IPS-NIHi11 (cell line): Measurements from ENCODE around the gene NOSIP.

Experiments
- DNase-seq: peaks from one replicate; pipeline ENCODE4 v3.0.0; 2012; ENCODE audit warnings: mixed read lengths, low spot score

The NOSIP gene

DNA sequence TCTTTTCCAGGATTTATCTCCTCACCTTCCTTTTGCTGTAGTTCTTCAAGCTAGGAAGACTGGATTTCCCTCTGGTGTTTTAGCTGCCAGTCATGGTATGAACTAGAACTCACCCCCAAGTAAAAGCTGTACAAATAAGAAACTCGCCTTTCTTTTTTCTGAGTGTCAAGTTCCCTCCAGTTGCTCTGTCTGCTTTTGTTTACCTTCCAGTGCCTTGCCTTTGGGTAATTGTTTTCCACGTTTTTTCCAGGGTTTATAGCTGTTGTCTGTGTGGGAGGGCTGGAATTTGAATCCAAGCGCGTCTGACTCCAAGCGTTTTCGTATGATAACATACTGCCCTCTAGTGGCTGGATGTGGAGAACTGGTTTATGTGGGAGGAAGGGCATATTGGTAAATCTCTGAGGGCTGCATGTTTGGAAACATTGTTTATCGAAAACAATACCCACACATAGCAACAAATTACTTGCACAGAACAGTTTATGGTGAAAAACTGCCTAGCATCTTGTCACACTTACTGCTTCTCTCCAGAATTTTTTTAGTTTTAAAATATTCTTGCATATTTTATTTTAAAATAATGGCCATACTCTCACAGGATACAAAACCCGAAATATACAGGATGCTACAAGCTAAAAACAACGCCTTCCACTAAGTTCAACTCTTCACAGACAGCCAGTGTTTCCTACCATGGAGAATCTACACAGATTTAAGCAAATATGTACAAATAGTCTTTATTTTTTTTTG, 33.4 kb downstream of the NOSIP start:
- peak; percentile 83 for DNase-seq

DNA sequence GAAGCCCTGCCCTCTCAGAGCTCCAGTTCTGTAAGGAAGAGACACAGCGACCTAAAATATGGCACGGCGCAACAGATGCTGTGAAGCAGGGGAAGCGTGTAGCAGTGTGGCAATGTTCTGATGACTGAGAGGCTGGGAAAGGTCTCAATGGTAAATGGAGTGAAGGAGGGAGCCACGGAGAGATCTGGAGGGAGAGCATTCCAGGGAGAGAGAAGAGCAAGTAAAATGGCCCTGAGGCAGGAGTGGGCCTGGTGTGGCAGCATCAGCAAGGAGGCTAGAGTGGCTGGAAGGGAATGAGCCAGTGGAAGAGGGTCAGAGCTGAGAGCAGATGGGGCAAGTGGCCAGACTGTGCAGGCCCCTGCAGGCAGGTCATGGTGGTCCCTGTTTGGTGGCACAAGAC, 36.2 kb downstream of the NOSIP start:
- DNase-seq: no peak

DNA sequence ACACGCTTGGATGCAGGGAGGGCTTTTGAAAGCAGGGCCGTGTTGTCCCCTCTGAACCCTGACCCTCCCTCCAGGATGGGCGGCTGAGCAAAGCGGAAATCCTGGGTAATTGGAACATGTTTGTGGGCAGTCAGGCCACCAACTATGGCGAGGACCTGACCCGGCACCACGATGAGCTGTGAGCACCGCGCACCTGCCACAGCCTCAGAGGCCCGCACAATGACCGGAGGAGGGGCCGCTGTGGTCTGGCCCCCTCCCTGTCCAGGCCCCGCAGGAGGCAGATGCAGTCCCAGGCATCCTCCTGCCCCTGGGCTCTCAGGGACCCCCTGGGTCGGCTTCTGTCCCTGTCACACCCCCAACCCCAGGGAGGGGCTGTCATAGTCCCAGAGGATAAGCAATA, 37.3 kb downstream of the NOSIP start:
- no peak for DNase-seq

DNA sequence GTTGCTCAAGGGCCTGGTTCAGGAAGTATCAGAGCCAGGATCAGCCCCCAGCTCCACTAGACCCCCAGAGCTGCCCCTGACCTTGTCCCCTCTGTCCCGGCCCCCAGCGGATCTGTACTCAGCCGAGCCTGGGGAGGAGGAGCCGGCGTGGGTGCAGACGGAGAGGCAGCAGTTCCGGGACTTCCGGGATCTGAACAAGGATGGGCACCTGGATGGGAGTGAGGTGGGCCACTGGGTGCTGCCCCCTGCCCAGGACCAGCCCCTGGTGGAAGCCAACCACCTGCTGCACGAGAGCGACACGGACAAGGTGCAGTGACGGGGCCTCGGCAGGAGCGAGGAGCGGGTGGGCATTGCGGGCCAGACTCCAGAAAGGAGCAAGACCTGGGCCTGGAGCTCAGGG, 37.9 kb downstream of the NOSIP start:
- DNase-seq: no peak

DNA sequence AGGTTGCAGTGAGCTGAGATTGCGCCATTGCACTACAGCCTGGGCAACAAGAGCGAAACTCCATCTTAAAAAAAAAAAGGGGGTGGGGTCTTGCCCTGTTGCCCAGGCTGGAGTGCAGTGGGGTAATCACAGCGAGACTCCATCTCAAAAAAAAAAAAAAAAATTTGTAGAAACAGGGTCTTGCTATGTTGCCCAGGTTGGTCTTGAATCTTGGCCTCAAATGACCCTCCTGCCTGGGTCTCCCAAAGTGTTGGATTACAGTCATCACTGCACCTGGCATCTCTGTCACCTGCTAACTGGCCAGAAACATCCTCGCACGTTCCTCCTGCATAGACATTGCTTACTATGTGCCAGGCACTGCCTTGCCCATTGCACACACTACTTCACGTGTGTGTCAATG, 38.4 kb downstream of the NOSIP start:
- DNase-seq: no peak

DNA sequence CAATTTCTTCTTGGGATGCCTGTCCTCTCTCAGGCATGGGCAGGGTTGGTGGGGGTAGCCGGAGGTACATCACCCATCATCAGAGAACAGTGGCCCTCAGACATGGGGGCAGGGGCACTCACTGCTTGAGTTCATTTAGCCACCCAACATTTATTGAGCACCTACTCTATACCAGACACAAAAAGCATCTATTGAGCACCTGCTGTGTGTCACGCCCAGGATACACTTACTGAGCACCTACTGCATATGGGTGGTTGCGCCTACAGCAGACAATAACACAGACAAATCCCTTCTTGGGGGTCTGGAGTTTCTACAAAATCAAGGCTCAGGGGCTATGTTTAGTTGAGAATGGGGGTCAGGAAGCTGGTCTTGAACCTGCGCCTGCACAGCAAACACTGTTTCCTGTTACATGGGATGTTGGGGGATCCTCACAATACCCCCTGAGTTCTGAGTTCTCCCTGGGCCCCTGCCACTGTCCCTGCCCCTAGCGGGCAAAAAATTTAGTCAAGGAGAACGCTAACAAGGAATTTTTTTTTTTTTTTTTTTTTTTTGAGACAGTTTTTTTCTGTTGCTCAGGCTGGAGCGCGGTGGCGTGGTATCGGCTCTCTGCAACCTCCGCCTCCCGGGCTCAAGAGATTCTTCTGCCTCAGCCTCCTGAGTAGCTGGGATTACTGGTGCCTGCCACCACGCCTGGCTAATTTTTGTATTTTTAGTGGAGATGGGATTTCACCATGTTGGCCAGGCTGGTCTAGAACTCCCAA, 41.0 kb downstream of the NOSIP start:
- DNase-seq: no peak

DNA sequence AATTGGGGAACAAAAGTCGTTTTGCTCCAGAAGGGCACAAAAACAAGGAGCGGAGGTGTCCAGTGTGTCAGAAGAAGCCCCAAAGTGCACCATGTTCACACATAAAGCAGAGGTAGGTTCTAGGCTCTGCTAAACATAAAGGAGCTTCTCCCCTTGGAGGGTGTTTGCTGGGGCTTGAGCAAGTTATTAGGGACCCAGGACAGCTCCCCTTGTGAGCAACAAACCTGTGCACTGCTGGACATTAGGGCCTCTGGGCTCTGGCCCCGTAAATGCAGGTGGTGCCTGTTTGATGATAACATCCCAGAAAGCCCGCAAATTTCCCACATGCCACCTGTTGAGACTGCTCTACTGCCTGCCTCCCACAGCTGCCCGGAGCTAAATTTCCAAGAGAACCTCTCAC, 41.7 kb downstream of the NOSIP start:
- DNase-seq: no peak

DNA sequence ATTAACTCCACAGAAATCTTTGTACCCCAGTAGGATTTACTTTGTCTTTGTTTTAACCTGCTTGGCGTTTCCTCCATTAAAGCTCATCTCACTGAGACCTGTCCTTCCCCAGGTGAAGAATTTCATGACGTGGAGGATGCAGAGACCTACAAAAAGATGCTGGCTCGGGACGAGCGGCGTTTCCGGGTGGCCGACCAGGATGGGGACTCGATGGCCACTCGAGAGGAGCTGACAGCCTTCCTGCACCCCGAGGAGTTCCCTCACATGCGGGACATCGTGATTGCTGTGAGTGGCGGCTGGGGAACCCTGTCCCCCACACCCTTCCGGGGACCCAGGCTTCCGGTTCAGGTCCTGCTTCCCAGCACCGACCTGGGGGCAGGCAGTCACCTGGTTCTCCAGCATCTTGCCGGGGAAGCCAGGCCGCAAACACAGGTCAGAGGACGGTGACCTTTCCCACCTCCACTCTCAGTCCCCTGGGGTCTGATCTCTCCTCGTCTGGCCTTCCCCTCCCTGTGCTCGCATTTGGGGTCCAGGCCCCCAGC, 43.4 kb downstream of the NOSIP start:
- DNase-seq: no peak

DNA sequence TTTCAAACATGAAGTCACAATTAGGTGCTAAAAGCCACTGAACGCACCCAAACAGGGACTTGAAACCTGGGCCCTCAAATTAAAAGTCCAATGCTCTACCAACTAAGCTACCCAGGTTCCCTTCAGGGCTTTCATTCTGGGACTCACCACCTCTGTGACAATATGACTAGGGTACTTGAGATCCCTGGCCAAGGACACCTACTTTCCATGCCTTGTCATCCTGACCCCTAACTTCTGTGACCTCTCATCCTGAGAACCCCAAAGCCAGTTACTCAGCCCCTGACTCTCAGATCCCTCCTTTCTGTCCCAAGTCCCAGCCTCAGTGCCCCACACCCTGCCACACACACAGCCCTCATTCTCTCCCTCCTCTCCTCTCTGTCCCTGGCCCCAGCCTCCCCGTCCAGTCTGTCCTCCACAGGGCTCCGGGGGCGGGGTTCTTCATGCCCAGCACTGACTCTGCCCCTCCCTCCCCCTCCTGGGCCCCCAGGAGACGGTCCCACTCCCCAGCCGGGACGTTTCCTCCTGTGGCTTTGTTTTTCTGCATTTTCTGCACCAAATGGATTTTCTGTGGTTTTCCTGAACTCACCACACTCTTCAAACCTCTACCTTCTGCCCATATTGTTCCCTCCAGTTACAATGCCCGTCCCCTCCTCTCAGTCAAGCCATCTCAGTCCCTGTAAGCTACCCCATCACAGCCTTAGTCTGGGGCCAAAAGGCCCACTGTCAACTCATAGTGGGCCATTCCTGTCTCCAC, 45.5 kb downstream of the NOSIP start:
- no peak for DNase-seq

DNA sequence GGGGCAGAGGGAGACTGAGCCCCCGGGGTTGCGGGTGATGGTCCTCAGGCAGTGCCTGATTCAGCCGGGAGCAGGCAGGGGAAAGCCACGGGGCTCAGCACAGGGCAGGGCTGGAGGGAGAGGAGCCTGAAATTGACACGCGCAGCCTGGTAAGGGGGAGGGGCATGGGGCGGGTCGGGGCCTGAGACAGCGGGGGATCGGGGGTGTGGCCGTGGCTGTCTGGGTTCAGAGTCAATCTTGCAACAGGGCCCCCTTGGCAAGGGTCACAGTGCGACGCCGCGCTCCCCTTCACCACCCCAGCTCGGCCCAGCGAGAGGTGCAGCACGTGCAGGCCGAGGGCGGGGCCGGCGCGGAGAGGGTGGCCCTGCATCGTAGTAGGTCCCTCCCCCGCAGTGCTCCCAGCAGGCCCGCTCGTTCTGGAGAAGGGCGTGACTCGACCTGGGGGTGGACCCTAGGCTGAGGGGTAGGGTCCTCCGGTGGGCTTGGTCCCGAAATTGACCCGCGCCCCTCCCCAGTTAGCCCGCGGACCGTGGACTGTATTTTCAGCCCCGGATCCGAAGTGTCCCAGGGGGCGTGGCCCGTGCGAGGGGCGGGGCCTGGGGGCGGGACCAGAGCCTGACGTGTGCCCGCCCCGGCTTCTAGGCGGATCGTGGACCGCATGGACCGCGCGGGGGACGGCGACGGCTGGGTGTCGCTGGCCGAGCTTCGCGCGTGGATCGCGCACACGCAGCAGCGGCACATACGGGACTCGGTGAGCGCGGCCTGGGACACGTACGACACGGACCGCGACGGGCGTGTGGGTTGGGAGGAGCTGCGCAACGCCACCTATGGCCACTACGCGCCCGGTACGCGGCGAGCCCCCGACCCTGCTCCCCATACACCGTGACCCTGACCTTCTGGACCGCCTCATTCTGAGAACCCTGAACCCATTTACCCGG, 46.5 kb downstream of the NOSIP start:
- peak; percentile 84 for DNase-seq

DNA sequence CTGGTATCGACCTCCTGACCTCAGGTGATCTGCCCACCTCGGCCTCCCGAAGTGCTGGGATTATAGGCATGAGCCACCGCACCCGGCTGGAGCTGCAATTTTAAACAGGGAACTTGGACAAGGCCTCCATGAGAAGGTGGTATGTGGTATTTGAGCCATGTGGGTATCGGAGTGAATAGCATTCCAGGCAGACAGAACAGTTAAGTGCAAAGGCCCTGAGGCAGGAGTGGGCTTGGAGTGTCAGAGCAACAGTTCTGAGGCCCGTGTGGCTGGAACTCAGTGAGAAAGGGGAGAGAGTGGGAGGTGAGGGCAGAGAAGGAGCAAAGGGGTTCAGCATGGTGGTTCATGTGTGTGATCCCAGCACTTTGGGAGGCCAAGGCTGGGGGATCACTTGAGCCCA, 49.6 kb downstream of the NOSIP start:
- no peak for DNase-seq

DNA sequence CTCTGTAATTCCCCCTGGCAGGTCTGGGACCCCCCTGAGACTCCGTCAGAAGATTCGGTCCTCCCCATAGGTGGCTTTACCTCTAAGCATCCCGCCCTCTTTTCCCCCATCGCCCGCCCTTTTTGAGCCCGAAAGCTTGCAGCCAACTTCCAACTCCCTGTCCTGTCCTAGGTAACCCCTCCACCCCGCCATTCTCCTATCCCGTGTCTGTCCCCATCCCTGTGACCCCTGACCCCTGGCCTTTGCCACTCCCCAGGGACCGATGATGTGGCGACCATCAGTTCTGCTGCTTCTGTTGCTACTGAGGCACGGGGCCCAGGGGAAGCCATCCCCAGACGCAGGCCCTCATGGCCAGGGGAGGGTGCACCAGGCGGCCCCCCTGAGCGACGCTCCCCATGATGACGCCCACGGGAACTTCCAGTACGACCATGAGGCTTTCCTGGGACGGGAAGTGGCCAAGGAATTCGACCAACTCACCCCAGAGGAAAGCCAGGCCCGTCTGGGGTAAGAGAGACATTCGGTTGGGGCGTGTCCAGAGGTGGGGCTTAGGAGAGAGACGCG, 52.1 kb downstream of the NOSIP start:
- no peak for DNase-seq

DNA sequence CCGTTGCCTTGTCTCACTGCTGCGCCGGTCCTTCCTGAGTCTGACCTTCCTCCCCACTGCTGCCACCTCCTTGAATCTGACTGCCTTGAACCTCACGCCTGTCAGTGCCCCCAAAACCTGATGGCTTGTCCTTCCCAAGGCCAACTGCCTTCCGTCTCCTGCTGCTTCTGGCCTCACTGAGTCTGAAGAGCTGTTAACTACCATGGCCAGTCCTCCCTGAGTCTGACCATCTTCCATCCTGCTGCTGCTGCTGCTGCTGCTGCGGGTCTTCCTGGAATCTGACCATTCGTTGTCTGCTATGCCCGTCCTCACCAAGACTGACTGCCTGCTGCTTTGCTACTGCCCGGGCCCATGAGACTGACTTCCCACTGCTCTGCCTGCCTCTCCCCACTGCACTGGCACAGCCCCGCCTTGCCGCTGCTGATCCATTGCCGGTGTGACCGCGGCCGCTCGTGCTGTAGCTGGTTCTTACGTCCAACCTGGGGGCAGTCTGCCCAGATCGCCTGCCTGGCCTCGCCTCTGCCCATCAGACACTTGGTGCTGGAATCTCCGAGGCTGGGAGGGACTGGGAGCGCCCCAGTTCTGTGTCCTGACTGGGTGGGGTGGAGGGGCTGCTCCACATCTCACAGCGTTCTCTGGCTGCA, 55.4 kb downstream of the NOSIP start:
- no peak for DNase-seq

DNA sequence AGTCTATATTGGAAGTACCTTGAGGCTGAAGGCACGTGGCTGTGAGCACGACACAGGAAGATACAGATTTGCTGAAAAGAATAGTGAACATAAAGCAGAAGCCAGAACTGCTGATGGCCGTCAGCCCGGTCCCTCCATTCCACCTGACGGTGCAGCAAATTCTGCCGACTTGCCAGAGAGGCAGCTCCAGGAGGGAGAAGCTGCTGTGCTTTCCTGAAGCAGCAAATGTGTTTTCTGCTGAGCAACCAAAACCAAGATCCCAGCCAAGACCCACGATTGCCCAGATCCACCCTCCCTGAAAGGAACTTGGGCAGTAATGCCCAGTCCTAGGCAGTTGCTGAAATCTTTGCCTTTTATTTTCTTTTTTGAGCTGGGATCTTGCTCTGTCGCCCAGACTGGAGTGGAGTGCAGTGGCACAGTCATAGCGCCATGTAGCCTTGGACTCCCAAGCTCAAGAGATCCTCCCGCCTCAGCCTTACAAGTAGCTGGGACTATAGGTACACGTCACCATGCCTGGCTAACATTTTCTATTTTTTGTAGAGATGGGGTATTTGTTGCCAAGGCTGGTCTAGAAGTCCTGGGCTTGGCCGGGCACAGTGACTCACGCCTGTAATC, 59.5 kb downstream of the NOSIP start:
- no peak for DNase-seq

DNA sequence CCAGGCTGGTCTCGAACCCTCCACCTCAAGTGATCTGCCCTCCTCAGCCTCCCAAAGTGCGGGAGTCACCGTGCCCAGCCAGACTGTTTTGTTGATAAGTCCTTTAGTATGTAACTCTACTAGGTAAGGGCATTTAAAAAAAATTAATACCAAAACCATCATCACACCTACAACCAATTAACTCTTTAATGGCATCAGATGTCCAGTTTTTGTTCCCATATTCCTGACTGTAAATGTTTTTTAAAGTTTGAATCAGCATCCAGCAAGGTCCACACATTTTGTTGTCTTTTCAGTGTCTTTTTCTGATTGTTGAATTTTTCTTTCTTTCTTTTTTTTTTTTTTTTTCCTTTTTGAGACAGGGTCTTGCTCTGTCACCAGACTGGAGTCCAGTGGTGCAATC, 62.3 kb downstream of the NOSIP start:
- no peak for DNase-seq

DNA sequence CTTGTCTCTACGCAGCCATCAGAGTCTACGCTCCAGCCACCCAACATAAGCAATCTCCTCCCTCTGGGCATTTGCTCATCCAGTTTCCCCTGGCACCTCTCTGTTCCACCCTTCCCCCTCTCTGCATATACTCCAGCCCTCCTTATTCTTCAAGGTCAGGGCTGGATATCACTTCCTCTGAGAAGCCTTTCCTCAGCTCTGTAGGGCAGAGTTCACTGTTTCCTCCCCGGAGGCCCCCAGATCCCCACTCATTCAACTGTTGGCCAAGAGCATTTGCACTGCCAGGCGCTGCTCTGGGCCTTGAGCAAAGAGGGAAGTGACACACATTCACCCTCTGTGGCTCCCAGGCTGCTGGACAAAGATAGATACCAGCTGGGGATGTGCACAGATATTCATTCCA, 64.6 kb downstream of the NOSIP start:
- no peak for DNase-seq

DNA sequence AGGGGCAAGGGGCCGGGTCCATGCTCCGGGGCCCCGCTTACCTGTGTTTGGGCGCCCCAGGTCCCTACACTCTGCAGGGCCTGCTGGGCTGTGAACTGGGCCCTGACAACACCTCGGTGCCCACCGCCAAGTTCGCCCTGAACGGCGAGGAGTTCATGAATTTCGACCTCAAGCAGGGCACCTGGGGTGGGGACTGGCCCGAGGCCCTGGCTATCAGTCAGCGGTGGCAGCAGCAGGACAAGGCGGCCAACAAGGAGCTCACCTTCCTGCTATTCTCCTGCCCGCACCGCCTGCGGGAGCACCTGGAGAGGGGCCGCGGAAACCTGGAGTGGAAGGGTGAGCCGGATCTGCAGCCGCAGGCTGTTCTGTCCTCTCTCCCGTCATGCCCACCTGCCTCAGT, 66.2 kb downstream of the NOSIP start:
- DNase-seq: no peak

DNA sequence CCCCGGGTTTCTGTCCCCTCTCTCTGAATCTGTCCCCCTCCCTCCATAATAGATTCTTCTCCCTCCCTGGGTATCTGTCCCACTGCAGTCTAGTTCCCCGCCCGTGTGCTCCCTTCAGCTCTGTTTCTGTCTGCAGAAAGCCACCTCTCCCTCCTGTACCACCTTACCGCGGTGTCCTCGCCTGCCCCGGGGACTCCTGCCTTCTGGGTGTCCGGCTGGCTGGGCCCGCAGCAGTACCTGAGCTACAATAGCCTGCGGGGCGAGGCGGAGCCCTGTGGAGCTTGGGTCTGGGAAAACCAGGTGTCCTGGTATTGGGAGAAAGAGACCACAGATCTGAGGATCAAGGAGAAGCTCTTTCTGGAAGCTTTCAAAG, 66.6 kb downstream of the NOSIP start:
- peak; percentile 29 for DNase-seq

DNA sequence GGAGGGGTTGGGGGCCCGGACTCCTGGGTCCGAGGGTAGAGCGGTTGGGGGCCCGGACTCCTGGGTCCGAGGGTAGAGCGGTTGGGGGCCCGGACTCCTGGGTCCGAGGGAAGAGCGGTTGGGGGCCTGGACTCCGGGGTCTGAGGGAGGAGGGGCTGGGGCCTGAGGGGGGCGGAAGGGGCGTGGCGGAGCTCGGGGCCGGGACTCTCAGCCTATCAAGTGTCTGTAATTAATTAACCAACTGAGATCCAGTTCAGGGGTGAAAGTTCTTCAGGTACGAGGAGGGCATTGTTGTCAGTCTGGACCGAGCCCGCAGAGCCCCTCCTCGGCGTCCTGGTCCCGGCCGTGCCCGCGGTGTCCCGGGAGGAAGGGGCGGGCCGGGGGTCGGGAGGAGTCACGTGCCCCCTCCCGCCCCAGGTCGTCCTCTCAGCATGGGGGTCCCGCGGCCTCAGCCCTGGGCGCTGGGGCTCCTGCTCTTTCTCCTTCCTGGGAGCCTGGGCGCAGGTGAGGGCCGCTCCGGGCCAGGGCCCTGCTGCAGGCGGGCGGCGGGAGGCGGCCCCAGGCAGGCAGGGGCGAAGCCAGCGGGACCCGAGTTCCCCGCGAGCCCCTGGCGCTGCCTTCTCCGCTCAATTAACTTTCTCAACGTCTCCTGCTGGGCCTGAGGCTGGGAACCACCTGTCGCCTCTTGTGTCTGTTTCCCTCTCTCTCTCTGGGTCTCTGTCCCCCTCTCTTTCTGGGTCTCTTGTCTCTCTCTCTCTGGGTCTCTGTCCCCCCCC, 67.2 kb downstream of the NOSIP start:
- peak; percentile 81 for DNase-seq
